AG09319 (cell line): ENCODE measurements around the gene MAPK7.

Experiments used
- DNase-seq: peaks from one replicate; pipeline ENCODE4 v3.0.0-alpha.2; 2010; ENCODE audit warnings: low read depth; ENCODE audit errors: extremely low read depth
- CTCF ChIP-seq: IDR thresholded peaks from 2 replicates; pipeline ENCODE4 v1.5.1; 2011; ENCODE audit warnings: low read depth, mild to moderate bottlenecking, inconsistent platforms, low read length, moderate library complexity

Gene MAPK7

GRCh38 chr17:19371259-19372010 is 6.9 kb upstream of the MAPK7 start:
- TF ChIP-seq CTCF, result no peak
- no peak for DNase-seq

DNA sequence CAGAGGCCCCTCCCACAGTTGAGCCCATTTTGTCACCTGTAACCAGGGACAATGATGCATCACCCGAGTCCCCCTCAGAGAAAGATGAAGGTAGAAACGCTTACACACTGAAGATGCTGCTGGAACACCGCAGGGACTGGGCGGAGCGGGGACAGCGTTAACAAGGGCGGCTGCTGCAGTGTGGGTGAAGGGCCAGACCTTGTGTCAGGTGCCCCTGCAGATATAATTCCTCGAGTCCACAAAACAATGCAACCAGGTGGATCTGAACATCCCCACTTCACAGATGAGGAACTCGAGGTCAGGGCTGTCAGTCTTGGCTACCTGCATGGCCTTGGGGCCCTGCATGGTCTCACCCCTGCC is 6.3 kb upstream of the MAPK7 start:
- TF ChIP-seq CTCF, result no peak
- DNase-seq, result no peak

GRCh38 chr17:19372439-19372838 is 5.9 kb upstream of the MAPK7 start:
- TF ChIP-seq CTCF, result no peak

DNA sequence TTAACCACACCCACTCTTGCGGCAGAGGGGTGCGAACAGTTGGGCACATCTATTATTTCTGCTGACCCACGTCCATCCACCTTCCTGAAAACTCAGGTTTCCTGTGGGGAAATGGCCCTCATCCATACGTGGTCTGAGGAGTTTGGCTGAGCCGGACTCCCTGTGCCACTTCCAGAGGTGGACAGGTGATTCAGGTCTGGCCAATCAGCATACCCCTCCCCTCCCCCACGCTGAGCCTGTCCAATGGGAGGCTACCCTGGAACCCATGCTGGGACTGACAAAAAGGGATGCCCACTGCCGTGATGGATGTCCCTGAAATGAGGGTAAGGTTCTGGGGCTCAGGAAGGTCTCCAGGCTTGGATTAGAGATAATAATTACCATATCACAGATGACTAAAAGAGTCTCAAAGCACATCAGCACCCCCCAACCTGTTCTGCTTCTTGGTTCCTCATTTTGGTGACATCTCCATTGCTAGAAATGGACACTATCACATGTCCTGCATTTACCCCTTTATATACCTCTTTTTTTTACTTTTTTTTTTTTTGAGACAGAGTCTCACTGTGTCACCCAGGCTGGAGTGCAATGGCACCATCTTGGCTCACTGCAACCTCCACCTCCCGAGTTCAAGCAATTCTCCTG is 5.3 kb upstream of the MAPK7 start:
- no peak for TF ChIP-seq CTCF
- DNase-seq, result no peak

More at GRCh38 chr17:19372439-19372838, 5.9 kb upstream of the MAPK7 start:
- no peak for DNase-seq

- DNase-seq, result no peak
- TF ChIP-seq CTCF, result no peak
Observed at GRCh38 chr17:19374136-19374535, 4.2 kb upstream of the MAPK7 start.

DNA sequence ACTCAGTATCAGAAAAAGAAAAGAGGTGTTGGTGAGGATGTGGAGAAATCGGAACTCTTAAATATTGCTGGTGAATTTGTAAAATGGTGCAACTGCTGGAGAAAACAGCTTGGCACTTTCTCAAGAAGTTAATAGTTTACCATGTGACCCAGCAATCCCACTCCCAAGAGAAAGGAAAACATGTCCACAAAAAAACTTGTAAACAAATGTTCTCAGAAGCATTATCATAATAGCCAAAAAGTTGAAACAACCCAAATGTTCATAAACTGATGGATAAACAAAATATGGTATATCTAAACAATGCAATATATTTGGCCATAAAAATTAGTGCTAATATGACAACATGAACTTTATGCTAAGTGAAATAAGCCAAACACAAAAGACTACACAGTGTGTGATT is 2.6 kb upstream of the MAPK7 start:
- DNase-seq, result no peak
- TF ChIP-seq CTCF, result no peak

DNA sequence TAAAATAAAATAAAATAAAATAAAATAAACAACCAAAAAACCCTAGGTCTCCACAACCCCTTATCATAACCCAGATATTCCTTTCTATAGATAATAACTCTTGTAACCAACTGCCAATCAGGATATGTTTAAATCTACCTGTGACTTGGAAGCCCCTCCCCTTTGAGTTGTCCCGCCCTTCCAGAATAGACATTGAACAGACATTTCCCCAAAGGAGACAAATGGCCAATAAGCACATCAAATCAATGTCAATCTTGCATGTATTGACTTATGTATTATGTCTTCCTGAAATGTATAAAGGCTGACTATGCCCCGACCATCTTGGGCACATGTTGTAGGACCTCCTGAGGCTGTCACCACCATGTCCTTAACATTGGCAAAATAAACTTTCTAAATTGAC is 1.5 kb upstream of the MAPK7 start:
- no peak for DNase-seq
- TF ChIP-seq CTCF, result no peak
